Right atrium auricular region (tissue), 2 donors: ENCODE results near the gene OR10C1. TPM values are rescaled to one million over a fixed set of nuclear protein-coding genes. Genes with fewer than 3 reads are reported as not detected.

Experiments
- DNase-seq: peaks from one replicate; pipeline ENCODE4 v3.0.0-alpha.2; 2019; ENCODE audit warnings: low spot score
- H3K27ac ChIP-seq, 2 donors: fragments of 200-600 bp; sonication (generic); 1 replicate in 1 of 2; 2 replicates in 1 of 2; pipeline ENCODE4 v1.5.1; 2016 to 2019
- H3K27me3 ChIP-seq, 2 donors: fragments of 200-600 bp; sonication (generic); one replicate each; pipeline versions ENCODE4 v1.5.1 to v1.6.0; 2017 to 2019
- H3K36me3 ChIP-seq: fragments of 200-600 bp; sonication (generic); one replicate; pipeline ENCODE4 v1.5.1; 2016
- H3K4me1 ChIP-seq, 2 donors: fragments of 200-600 bp; sonication (generic); one replicate each; pipeline versions ENCODE4 v1.5.1 to v1.6.0; 2017 to 2019
- H3K4me3 ChIP-seq, 2 donors: fragments of 200-600 bp; sonication (generic); 1 replicate in 1 of 2; 2 replicates in 1 of 2; pipeline ENCODE4 v1.5.1; 2017 to 2019; ENCODE audit warnings: mild to moderate bottlenecking in 1 of 2, moderate library complexity in 1 of 2
- H3K9me3 ChIP-seq, 2 donors: fragments of 200-600 bp; sonication (generic); one replicate each; pipeline ENCODE4 v1.5.1; 2019
- total RNA-seq, 2 donors: library from RNA; depleted of rRNA; stranded (reverse); fragments of >200 nt; gene quantifications; one replicate each; pipeline ENCODE4 v1.1.0, GENCODE V29; 2016
- TF ChIP-seq, protein P1 (sequence below), 2 donors: fragments of 200-600 bp; sonication (generic); IDR thresholded peaks; one replicate each; pipeline ENCODE4 v1.5.1; 2019; ENCODE audit warnings: antibody characterized with exemption in 2 of 2

Gene OR10C1
- total RNA-seq, 2 donors from 2014 or later: not detected

DNA sequence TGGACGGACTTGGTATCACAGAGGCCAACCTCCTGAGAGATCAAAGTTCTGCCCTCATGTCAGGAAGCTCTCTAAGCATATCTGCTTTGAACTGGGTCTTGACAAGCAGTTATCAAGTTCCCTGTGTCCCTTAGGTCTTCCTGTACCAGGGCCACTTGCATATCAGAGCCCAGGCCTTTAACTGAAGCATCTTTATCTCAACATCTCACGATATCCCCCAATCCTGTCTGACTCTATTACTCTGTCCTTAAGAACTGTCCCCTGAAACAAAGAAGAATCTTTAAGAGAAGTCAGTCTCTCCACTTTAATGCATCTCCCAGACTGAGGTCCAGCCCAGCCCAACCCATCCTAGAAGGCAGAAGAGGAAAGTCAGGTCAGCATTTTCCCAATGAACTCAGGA, 40.5 kb downstream of the OR10C1 start:
- TF ChIP-seq, protein P1, sequence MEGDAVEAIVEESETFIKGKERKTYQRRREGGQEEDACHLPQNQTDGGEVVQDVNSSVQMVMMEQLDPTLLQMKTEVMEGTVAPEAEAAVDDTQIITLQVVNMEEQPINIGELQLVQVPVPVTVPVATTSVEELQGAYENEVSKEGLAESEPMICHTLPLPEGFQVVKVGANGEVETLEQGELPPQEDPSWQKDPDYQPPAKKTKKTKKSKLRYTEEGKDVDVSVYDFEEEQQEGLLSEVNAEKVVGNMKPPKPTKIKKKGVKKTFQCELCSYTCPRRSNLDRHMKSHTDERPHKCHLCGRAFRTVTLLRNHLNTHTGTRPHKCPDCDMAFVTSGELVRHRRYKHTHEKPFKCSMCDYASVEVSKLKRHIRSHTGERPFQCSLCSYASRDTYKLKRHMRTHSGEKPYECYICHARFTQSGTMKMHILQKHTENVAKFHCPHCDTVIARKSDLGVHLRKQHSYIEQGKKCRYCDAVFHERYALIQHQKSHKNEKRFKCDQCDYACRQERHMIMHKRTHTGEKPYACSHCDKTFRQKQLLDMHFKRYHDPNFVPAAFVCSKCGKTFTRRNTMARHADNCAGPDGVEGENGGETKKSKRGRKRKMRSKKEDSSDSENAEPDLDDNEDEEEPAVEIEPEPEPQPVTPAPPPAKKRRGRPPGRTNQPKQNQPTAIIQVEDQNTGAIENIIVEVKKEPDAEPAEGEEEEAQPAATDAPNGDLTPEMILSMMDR (IDR thresholded peaks at IDR 0.05): no peak
- H3K27me3 ChIP-seq: no peaks in the 10 kb centered on the region
- H3K4me3 ChIP-seq: no peak overlapping the region
- no peaks in the 10 kb centered on the region for H3K36me3 ChIP-seq
- no peak for DNase-seq
- no peaks in the 10 kb centered on the region for H3K4me1 ChIP-seq
- no peaks in the 10 kb centered on the region for H3K9me3 ChIP-seq
- no peak overlapping the region for H3K27ac ChIP-seq

DNA sequence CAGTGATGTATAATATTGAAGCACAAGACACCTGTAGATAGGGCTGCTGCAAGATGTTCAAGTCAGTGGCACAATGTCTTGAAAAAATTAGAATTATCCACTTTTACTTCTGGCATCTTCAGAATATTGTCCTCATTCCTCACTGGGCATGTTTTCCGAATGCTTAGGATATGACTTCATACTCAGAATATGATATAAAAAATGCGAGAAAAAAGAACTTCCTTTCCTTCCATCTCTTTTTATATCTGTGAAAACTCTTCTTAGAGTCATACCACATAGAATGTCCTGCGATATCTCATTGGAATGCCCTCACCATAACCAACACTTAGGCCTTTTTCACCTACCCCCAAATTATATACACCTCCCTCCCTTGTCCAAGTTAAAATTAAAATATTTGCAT, 44.1 kb downstream of the OR10C1 start:
- H3K36me3 ChIP-seq: no peaks in the 10 kb centered on the region
- no peaks in the 10 kb centered on the region for H3K27me3 ChIP-seq
- no peak for DNase-seq
- no peaks in the 10 kb centered on the region for H3K9me3 ChIP-seq
- TF ChIP-seq, protein P1 (IDR thresholded peaks at IDR 0.05): no peak
- H3K27ac ChIP-seq: no peak overlapping the region
- H3K4me1 ChIP-seq: no peaks in the 10 kb centered on the region
- no peak overlapping the region for H3K4me3 ChIP-seq

DNA sequence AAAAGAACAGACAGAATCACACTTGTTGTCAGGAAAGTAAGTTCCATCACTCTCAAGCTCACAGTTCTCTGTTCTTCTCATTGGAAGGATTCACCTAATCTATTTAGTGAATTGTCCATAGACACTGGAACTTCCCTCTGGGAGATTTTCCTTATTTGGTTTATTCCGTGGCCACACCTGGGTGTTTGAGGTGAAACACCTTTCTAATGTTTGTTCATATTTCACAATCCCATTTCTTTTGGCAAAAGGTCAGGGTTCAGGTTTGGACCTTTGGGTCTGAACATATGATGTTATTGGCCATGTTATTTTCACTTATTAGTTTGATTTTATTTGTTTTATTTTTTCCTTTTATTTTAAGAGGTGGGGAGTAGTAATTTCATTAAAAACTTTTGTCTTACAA, 44.6 kb downstream of the OR10C1 start:
- TF ChIP-seq, protein P1 (IDR thresholded peaks at IDR 0.05): no peak
- H3K4me3 ChIP-seq: no peak overlapping the region

DNA sequence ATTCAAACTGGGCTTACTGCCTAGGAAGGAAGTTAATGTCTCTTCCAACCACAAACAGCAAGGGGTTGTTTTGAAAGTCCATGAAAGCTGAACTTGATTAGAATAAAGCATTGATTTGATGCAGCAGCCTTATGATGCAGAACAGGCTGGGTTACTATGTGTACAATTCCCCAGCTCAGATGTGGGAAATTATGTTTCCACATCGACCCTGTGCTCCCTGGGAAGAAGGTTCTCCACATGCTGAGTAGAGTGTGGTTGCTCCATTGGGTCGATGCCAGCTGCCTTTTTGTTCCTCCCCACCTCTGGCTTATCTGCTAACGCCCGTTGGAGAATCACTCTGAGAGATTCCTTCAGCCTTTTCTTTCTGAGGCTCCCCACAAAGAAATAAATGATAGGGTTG, 47.5 kb downstream of the OR10C1 start:
- H3K4me1 ChIP-seq: no peaks in the 10 kb centered on the region
- H3K36me3 ChIP-seq: no peaks in the 10 kb centered on the region
- no peak overlapping the region for H3K4me3 ChIP-seq

More for the DNA sequence above, 44.6 kb downstream of the OR10C1 start:
- H3K36me3 ChIP-seq: no peaks in the 10 kb centered on the region
- H3K4me1 ChIP-seq: no peaks in the 10 kb centered on the region
- no peaks in the 10 kb centered on the region for H3K27me3 ChIP-seq
- no peak overlapping the region for H3K27ac ChIP-seq
- DNase-seq: no peak
- no peaks in the 10 kb centered on the region for H3K9me3 ChIP-seq

DNA sequence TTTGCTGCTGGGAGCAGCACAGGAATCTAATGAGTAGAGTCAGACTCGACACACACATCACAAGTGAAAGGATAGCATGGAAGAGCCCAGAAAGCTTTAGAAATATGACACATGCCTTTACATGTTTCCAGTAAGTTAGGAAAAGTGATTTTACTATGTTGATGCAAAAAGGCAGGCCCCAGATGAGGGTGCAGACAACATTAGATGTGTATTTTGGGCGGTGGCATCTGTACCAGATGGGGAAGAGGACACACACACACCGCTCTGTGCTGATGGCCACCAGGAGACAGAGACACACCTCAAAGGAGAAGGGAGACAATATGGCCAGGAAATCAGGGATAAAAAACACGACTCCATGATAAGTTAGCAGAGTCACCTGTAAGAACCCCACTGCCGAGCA, 48.0 kb downstream of the OR10C1 start:
- H3K36me3 ChIP-seq: no peaks in the 10 kb centered on the region
- no peak overlapping the region for H3K27ac ChIP-seq
- no peak for DNase-seq
- H3K9me3 ChIP-seq: no peaks in the 10 kb centered on the region
- no peak overlapping the region for H3K4me3 ChIP-seq
- H3K27me3 ChIP-seq: no peaks in the 10 kb centered on the region
- TF ChIP-seq, protein P1 (IDR thresholded peaks at IDR 0.05): no peak
- no peaks in the 10 kb centered on the region for H3K4me1 ChIP-seq

More for the DNA sequence above, 47.5 kb downstream of the OR10C1 start:
- no peak for DNase-seq
- H3K9me3 ChIP-seq: no peaks in the 10 kb centered on the region
- no peaks in the 10 kb centered on the region for H3K27me3 ChIP-seq
- no peak overlapping the region for H3K27ac ChIP-seq
- TF ChIP-seq, protein P1 (IDR thresholded peaks at IDR 0.05): no peak

DNA sequence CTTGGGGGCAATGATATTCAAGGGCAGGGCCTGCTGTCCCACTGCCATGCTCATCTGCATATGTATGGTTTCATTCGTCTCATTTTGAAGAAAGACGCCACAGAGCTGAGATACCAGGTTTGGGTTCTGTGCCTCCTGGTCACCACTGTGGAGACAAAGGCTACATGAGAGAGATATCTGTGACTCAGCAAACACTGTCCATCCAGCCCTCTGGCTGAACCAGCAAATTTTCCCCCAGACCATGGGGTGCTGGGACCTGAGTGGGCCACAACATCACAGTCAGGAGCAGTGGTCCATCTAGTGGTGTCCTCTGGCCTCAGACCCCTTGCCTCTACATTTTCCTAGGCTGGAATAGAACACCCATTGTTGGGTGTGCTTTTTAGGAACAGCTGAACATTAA, 48.6 kb downstream of the OR10C1 start, which contains the start of gene MAS1L:
TSS of gene MAS1L (minus strand) at position 297 of the 400 bp plus-strand sequence. CDS start at position 243, 54 bp downstream.
- no peaks in the 10 kb centered on the region for H3K36me3 ChIP-seq
- TF ChIP-seq, protein P1 (IDR thresholded peaks at IDR 0.05): no peak
- H3K9me3 ChIP-seq: no peaks in the 10 kb centered on the region
- no peak for DNase-seq
- H3K27me3 ChIP-seq: no peaks in the 10 kb centered on the region
- H3K4me1 ChIP-seq: no peaks in the 10 kb centered on the region
- no peak within 1 kb of the TSS for H3K4me3 ChIP-seq
- no peak within 1 kb of the TSS for H3K27ac ChIP-seq
